Osteoblast (primary cell): ENCODE data around the gene SPATA16. TPM values are rescaled to one million over a fixed set of nuclear protein-coding genes. Genes with fewer than 3 reads are reported as not detected.

Experiments used
- DNase-seq: peaks from one replicate; pipeline ENCODE4 v3.0.0; 2011; ENCODE audit warnings: low spot score, mixed read lengths; ENCODE audit not compliant: insufficient read length; ENCODE audit errors: missing footprints
- H2AFZ ChIP-seq: 2 replicates; pipeline ENCODE4 v1.6.0; 2011; ENCODE audit warnings: mild to moderate bottlenecking, low read length
- H3K27ac ChIP-seq: 2 replicates; pipeline ENCODE4 v1.5.1; 2011; ENCODE audit warnings: mild to moderate bottlenecking, low read depth, low read length, moderate library complexity
- H3K27me3 ChIP-seq: 2 replicates; pipeline ENCODE4 v1.6.0; 2012; ENCODE audit warnings: mild to moderate bottlenecking, control low read depth, inconsistent platforms, low read length, moderate library complexity; ENCODE audit not compliant: insufficient read depth
- H3K36me3 ChIP-seq: 2 replicates; pipeline ENCODE4 v1.5.1; 2011; ENCODE audit warnings: mild to moderate bottlenecking, low read length, control low read depth, moderate library complexity; ENCODE audit not compliant: insufficient read depth
- H3K4me1 ChIP-seq: 2 replicates; pipeline ENCODE4 v1.5.1; 2011; ENCODE audit warnings: mild to moderate bottlenecking, low read length, control low read depth, moderate library complexity; ENCODE audit not compliant: insufficient read depth
- H3K4me2 ChIP-seq: 2 replicates; pipeline ENCODE4 v1.6.0; 2011; ENCODE audit warnings: mild to moderate bottlenecking, low read length; ENCODE audit not compliant: insufficient read depth
- H3K4me3 ChIP-seq: fragments of 200-600 bp; sonication (generic); 3 replicates; pipeline ENCODE4 v1.5.1; 2012; ENCODE audit warnings: mild to moderate bottlenecking, low read length, inconsistent platforms; ENCODE audit not compliant: insufficient read depth
- H3K79me2 ChIP-seq: 2 replicates; pipeline ENCODE4 v1.6.0; 2012; ENCODE audit warnings: mild to moderate bottlenecking, low read length, control low read depth, inconsistent platforms; ENCODE audit not compliant: insufficient read depth
- H3K9me3 ChIP-seq: 2 replicates; pipeline ENCODE4 v1.5.1; 2011; ENCODE audit warnings: low read depth, low read length, control low read depth
- H4K20me1 ChIP-seq: 2 replicates; pipeline ENCODE4 v1.6.0; 2012; ENCODE audit warnings: mild to moderate bottlenecking, low read length, control low read depth; ENCODE audit not compliant: insufficient read depth
- total RNA-seq: library from RNA; depleted of rRNA; stranded (reverse); fragments of >200 nt; gene quantifications from 2 replicates; pipeline ENCODE4 v1.2.3, GENCODE V29; 2012
- TF ChIP-seq, protein P1 (sequence below): IDR thresholded peaks from 2 replicates; pipeline ENCODE4 v1.5.1; 2011; ENCODE audit warnings: mild to moderate bottlenecking, low read depth, low read length, moderate library complexity; ENCODE audit errors: extremely low read depth

The SPATA16 gene
- total RNA-seq, 1 donor = not detected

DNA sequence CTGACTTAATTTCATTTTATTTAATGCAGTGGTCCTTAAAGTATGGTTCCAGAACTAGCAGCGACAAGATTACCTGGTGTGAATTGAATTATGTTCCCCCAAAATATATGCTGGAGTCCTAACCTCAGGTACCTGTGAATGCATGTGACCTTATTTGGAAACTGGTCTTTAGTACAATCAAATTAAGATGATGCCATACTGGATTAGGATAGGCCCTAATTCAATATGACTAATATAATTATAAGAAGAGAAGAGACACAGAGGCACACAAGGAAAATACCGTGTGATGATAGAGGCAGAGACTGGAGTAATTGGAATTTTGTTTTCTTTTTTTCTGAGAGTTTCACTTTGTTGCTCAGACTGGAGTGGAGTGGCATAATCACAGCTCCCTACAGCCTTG lies 12.6 kb upstream of the SPATA16 start:
- TF ChIP-seq, protein P1, sequence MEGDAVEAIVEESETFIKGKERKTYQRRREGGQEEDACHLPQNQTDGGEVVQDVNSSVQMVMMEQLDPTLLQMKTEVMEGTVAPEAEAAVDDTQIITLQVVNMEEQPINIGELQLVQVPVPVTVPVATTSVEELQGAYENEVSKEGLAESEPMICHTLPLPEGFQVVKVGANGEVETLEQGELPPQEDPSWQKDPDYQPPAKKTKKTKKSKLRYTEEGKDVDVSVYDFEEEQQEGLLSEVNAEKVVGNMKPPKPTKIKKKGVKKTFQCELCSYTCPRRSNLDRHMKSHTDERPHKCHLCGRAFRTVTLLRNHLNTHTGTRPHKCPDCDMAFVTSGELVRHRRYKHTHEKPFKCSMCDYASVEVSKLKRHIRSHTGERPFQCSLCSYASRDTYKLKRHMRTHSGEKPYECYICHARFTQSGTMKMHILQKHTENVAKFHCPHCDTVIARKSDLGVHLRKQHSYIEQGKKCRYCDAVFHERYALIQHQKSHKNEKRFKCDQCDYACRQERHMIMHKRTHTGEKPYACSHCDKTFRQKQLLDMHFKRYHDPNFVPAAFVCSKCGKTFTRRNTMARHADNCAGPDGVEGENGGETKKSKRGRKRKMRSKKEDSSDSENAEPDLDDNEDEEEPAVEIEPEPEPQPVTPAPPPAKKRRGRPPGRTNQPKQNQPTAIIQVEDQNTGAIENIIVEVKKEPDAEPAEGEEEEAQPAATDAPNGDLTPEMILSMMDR = no peak
- no peaks in the 10 kb centered on the region for H3K9me3 ChIP-seq
- H3K36me3 ChIP-seq = no peaks in the 10 kb centered on the region
- H3K4me2 ChIP-seq = no peak overlapping the region
- H3K27me3 ChIP-seq = no peaks in the 10 kb centered on the region
- no peak overlapping the region for H3K4me3 ChIP-seq
- no peak overlapping the region for H3K27ac ChIP-seq
- no peaks in the 10 kb centered on the region for H4K20me1 ChIP-seq
- H3K79me2 ChIP-seq = no peaks in the 10 kb centered on the region
- no peaks in the 10 kb centered on the region for H3K4me1 ChIP-seq
- no peak for DNase-seq
- no peak overlapping the region for H2AFZ ChIP-seq

GRCh38 chr3:173139420-173139819 lies 1.6 kb downstream of the SPATA16 start:
- Histone ChIP-seq H3K4me1 (no peaks in the 10 kb centered on the region), H3K27ac (no peak overlapping the region), H3K27me3 (no peaks in the 10 kb centered on the region), H4K20me1 (no peaks in the 10 kb centered on the region), H2AFZ (no peak overlapping the region), H3K4me2 (no peak overlapping the region), H3K4me3 (no peak overlapping the region), H3K36me3 (no peaks in the 10 kb centered on the region), H3K79me2 (no peaks in the 10 kb centered on the region), H3K9me3 (no peaks in the 10 kb centered on the region)
- DNase-seq = no peak
- TF ChIP-seq, protein P1 = no peak

- no peak overlapping the region for H2AFZ ChIP-seq
- no peaks in the 10 kb centered on the region for H3K36me3 ChIP-seq
- TF ChIP-seq, protein P1 = no peak
- no peaks in the 10 kb centered on the region for H4K20me1 ChIP-seq
- DNase-seq = no peak
- H3K4me1 ChIP-seq = no peaks in the 10 kb centered on the region
- H3K4me3 ChIP-seq = no peak overlapping the region
- no peaks in the 10 kb centered on the region for H3K27me3 ChIP-seq
- no peaks in the 10 kb centered on the region for H3K9me3 ChIP-seq
- no peaks in the 10 kb centered on the region for H3K79me2 ChIP-seq
- no peak overlapping the region for H3K27ac ChIP-seq
- no peak overlapping the region for H3K4me2 ChIP-seq
Observed at GRCh38 chr3:173138026-173138425, 3.0 kb downstream of the SPATA16 start.

- H3K27ac ChIP-seq = no peak overlapping the region
- no peaks in the 10 kb centered on the region for H3K9me3 ChIP-seq
- no peak for DNase-seq
- H3K4me2 ChIP-seq = no peak overlapping the region
- H3K27me3 ChIP-seq = no peaks in the 10 kb centered on the region
- TF ChIP-seq, protein P1 = no peak
- no peak overlapping the region for H2AFZ ChIP-seq
- H3K79me2 ChIP-seq = no peaks in the 10 kb centered on the region
- H3K4me1 ChIP-seq = no peaks in the 10 kb centered on the region
- no peak overlapping the region for H3K4me3 ChIP-seq
- no peaks in the 10 kb centered on the region for H3K36me3 ChIP-seq
- no peaks in the 10 kb centered on the region for H4K20me1 ChIP-seq
Observed at GRCh38 chr3:173135059-173135458, 6.0 kb downstream of the SPATA16 start.
